GM19023 (cell line): ENCODE data around the gene HTRA1.

Experiments
- ATAC-seq: cut with Tn5 transposase; IDR thresholded peaks from one replicate; pipeline ENCODE4 v1.9.1; 2021; ENCODE audit warnings: mild to moderate bottlenecking, moderate library complexity; ENCODE audit not compliant: unreplicated experiment

Gene HTRA1

GRCh38 chr10:122461367-122461728 is at the start of gene HTRA1:
TSS of gene HTRA1 (plus strand) at chr10:122461553. CDS start at chr10:122461653, 100 bp downstream.
- ATAC-seq: no peak

GRCh38 chr10:122413327-122413726 is 48.0 kb upstream of the HTRA1 start:
- no peak for ATAC-seq

GRCh38 chr10:122417667-122418066 is 43.7 kb upstream of the HTRA1 start:
- no peak for ATAC-seq

- no peak for ATAC-seq
These were observed 42.3 kb upstream of the HTRA1 start for GRCh38 chr10:122419016-122419415.

- no peak for ATAC-seq
These were observed 41.3 kb upstream of the HTRA1 start for GRCh38 chr10:122419876-122420623.

- ATAC-seq: no peak
These were observed 40.7 kb upstream of the HTRA1 start for GRCh38 chr10:122420624-122421007.

GRCh38 chr10:122421054-122421625 is 40.2 kb upstream of the HTRA1 start:
- no peak for ATAC-seq

GRCh38 chr10:122421742-122422141 is 39.6 kb upstream of the HTRA1 start:
- ATAC-seq: no peak

- ATAC-seq: no peak
These were observed 38.9 kb upstream of the HTRA1 start for GRCh38 chr10:122422266-122422989.

- ATAC-seq: no peak
These were observed 37.3 kb upstream of the HTRA1 start for GRCh38 chr10:122424059-122424458.

- ATAC-seq: no peak
These were observed 34.5 kb upstream of the HTRA1 start for GRCh38 chr10:122426829-122427228.

GRCh38 chr10:122427280-122427679 is 34.1 kb upstream of the HTRA1 start:
- ATAC-seq: no peak

- ATAC-seq: no peak
These were observed 26.0 kb upstream of the HTRA1 start for GRCh38 chr10:122435212-122435827.

GRCh38 chr10:122441961-122442360 is 19.4 kb upstream of the HTRA1 start:
- ATAC-seq: no peak

- ATAC-seq: no peak
These were observed 15.9 kb upstream of the HTRA1 start for GRCh38 chr10:122445469-122445868.

- no peak for ATAC-seq
These were observed 15.4 kb upstream of the HTRA1 start for GRCh38 chr10:122445904-122446303.

- ATAC-seq: no peak
These were observed 14.5 kb upstream of the HTRA1 start for GRCh38 chr10:122446668-122447423.

- ATAC-seq: no peak
These were observed 12.8 kb upstream of the HTRA1 start for GRCh38 chr10:122448600-122448999.

- no peak for ATAC-seq
These were observed 12.2 kb upstream of the HTRA1 start for GRCh38 chr10:122449153-122449552.

GRCh38 chr10:122450353-122450990 is 10.9 kb upstream of the HTRA1 start:
- ATAC-seq: no peak
